Measurements from ENCODE around the gene WWOX.

WWOX gene

GRCh38 chr16:78194948-78195347 is 95.5 kb downstream of the WWOX start:
- Histone ChIP-seq H3K9ac (ENCODE audit: low read length in 2 of 2) (no peak overlapping the region), H3K27me3 (ENCODE audit: control insufficient read depth in 1 of 2, insufficient read depth in 2 of 2, low read length in 2 of 2) (no peaks in the 10 kb centered on the region), H3K9me3 (ENCODE audit: control insufficient read depth in 2 of 2, low read length in 2 of 2) (peaks cover 0 to 3% of the 10 kb centered on the region in 2 donors), H3K4me3 (ENCODE audit: low read length in 2 of 2) (no peak overlapping the region), H3K4me1 (ENCODE audit: control insufficient read depth, insufficient read depth, low read length) (no peaks in the 10 kb centered on the region), H3K36me3 (ENCODE audit: control insufficient read depth in 2 of 2, insufficient read depth in 2 of 2, low read length in 2 of 2) (no peaks in the 10 kb centered on the region), H3K27ac (ENCODE audit: low read length) (no peak overlapping the region)

GRCh38 chr16:78195797-78196196 is 96.3 kb downstream of the WWOX start:
- no peaks in the 10 kb centered on the region for H3K9me3 ChIP-seq (ENCODE audit: control insufficient read depth in 2 of 2, low read length in 2 of 2)
- H3K36me3 ChIP-seq (ENCODE audit: control insufficient read depth in 2 of 2, insufficient read depth in 2 of 2, low read length in 2 of 2), result no peaks in the 10 kb centered on the region
- no peaks in the 10 kb centered on the region for H3K4me1 ChIP-seq (ENCODE audit: control insufficient read depth, insufficient read depth, low read length)
- H3K27me3 ChIP-seq (ENCODE audit: control insufficient read depth in 1 of 2, insufficient read depth in 2 of 2, low read length in 2 of 2), result no peaks in the 10 kb centered on the region
- H3K27ac ChIP-seq (ENCODE audit: low read length), result no peak overlapping the region
- H3K4me3 ChIP-seq (ENCODE audit: low read length in 2 of 2), result no peak overlapping the region
- no peak overlapping the region for H3K9ac ChIP-seq (ENCODE audit: low read length in 2 of 2)

DNA sequence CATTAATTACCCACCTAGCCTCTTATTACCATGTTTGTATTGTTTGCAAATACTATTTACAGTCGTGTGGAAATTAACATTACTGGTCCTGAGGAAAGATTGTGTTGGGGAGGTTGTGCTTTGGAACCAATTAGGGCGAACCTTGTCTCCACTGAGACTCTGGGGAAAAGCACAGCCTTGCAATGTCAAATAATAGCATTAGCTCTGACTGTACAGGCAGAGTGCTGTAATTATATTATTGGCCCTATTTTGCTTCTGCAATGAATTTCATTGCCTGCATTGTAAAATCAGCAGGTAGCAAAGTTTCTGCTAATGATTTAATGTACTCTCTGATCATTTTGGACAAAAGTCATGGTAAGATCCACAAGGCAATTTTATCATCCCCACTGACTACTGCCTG is 97.0 kb downstream of the WWOX start:
- H3K36me3 ChIP-seq (ENCODE audit: control insufficient read depth in 2 of 2, insufficient read depth in 2 of 2, low read length in 2 of 2), result no peaks in the 10 kb centered on the region
- H3K27ac ChIP-seq (ENCODE audit: low read length), result no peak overlapping the region
- H3K9ac ChIP-seq (ENCODE audit: low read length in 2 of 2), result no peak overlapping the region
- H3K4me3 ChIP-seq (ENCODE audit: low read length in 2 of 2), result no peak overlapping the region
- H3K9me3 ChIP-seq (ENCODE audit: control insufficient read depth in 2 of 2, low read length in 2 of 2), result no peaks in the 10 kb centered on the region
- H3K4me1 ChIP-seq (ENCODE audit: control insufficient read depth, insufficient read depth, low read length), result no peaks in the 10 kb centered on the region
- H3K27me3 ChIP-seq (ENCODE audit: control insufficient read depth in 1 of 2, insufficient read depth in 2 of 2, low read length in 2 of 2), result no peaks in the 10 kb centered on the region

GRCh38 chr16:78198288-78198687 is 98.8 kb downstream of the WWOX start:
- H3K9me3 ChIP-seq (ENCODE audit: control insufficient read depth in 2 of 2, low read length in 2 of 2), result no peaks in the 10 kb centered on the region
- H3K27ac ChIP-seq (ENCODE audit: low read length), result no peak overlapping the region
- no peaks in the 10 kb centered on the region for H3K36me3 ChIP-seq (ENCODE audit: control insufficient read depth in 2 of 2, insufficient read depth in 2 of 2, low read length in 2 of 2)
- no peak overlapping the region for H3K4me3 ChIP-seq (ENCODE audit: low read length in 2 of 2)
- H3K27me3 ChIP-seq (ENCODE audit: control insufficient read depth in 1 of 2, insufficient read depth in 2 of 2, low read length in 2 of 2), result no peaks in the 10 kb centered on the region
- no peak overlapping the region for H3K9ac ChIP-seq (ENCODE audit: low read length in 2 of 2)
- no peaks in the 10 kb centered on the region for H3K4me1 ChIP-seq (ENCODE audit: control insufficient read depth, insufficient read depth, low read length)

DNA sequence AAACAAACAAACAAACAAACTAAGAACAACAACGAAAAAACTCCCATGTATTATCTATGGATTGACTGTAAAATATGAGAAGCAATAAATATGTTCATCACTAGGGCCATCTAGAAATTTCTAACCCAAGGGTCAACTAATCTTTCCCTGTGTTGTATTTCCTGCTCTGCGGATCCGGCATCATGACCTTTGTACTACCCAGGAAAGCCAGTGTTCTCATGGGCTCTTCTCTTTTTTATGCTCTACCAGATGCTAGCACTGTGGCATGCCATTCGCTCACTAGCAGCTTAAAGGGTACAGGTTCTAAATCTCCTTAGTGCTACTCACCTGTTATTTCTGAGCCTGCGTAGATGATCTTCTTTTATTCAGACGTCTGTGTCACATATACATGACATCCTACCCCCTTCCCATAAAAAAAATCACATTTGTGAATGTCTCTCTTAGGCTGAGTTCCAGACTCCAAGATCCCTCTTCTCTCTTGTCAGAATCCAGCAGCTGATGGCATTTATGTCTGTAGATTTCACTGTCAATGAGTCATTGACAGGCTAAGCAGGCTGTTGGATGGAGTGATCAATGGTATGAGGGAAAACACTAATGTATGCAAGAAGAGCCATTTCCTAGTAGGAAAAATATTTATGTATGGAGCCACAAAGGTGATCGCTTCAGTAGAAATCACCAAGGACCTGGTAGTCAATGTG is 100.0 kb downstream of the WWOX start:
- H3K27ac ChIP-seq (ENCODE audit: low read length), result no peak overlapping the region
- H3K4me1 ChIP-seq (ENCODE audit: control insufficient read depth, insufficient read depth, low read length), result no peaks in the 10 kb centered on the region
- no peak overlapping the region for H3K4me3 ChIP-seq (ENCODE audit: low read length in 2 of 2)

GRCh38 chr16:78200023-78200389 is 100.6 kb downstream of the WWOX start:
- no peaks in the 10 kb centered on the region for H3K9me3 ChIP-seq (ENCODE audit: control insufficient read depth in 2 of 2, low read length in 2 of 2)
- no peaks in the 10 kb centered on the region for H3K4me1 ChIP-seq (ENCODE audit: control insufficient read depth, insufficient read depth, low read length)
- H3K4me3 ChIP-seq (ENCODE audit: low read length in 2 of 2), result no peak overlapping the region
- no peaks in the 10 kb centered on the region for H3K36me3 ChIP-seq (ENCODE audit: control insufficient read depth in 2 of 2, insufficient read depth in 2 of 2, low read length in 2 of 2)
- no peak overlapping the region for H3K27ac ChIP-seq (ENCODE audit: low read length)
- H3K9ac ChIP-seq (ENCODE audit: low read length in 2 of 2), result no peak overlapping the region
- no peaks in the 10 kb centered on the region for H3K27me3 ChIP-seq (ENCODE audit: control insufficient read depth in 1 of 2, insufficient read depth in 2 of 2, low read length in 2 of 2)

More for the DNA sequence above, 100.0 kb downstream of the WWOX start:
- Histone ChIP-seq H3K9me3 (ENCODE audit: control insufficient read depth in 2 of 2, low read length in 2 of 2) (no peaks in the 10 kb centered on the region), H3K9ac (ENCODE audit: low read length in 2 of 2) (no peak overlapping the region), H3K36me3 (ENCODE audit: control insufficient read depth in 2 of 2, insufficient read depth in 2 of 2, low read length in 2 of 2) (no peaks in the 10 kb centered on the region), H3K27me3 (ENCODE audit: control insufficient read depth in 1 of 2, insufficient read depth in 2 of 2, low read length in 2 of 2) (no peaks in the 10 kb centered on the region)

DNA sequence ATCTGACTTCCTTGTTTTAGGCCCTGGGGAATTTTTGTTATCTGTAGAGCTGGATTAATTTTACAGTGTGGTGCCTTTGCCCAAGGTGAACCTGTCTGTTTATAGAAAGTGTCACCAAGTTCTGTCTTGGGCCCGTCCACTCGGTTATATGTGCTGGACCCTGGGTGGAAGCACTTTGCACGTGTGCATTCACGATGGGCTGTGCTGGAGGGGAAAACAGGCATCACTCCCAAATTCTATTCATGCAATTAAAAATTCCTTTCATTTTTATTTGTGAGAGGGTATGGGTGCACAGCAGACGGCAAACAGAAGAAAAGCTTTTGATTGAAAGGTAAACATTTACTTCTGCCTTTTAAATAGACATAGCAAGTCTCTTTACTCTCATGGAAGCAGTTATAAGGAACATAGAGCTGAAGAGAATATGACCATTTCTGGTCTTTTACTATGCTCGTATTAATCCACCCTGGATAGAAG is 101.2 kb downstream of the WWOX start:
- H3K9me3 ChIP-seq (ENCODE audit: control insufficient read depth in 2 of 2, low read length in 2 of 2), result no peaks in the 10 kb centered on the region
- H3K9ac ChIP-seq (ENCODE audit: low read length in 2 of 2), result no peak overlapping the region
- H3K27me3 ChIP-seq (ENCODE audit: control insufficient read depth in 1 of 2, insufficient read depth in 2 of 2, low read length in 2 of 2), result no peaks in the 10 kb centered on the region
- no peak overlapping the region for H3K27ac ChIP-seq (ENCODE audit: low read length)
- no peaks in the 10 kb centered on the region for H3K36me3 ChIP-seq (ENCODE audit: control insufficient read depth in 2 of 2, insufficient read depth in 2 of 2, low read length in 2 of 2)
- no peaks in the 10 kb centered on the region for H3K4me1 ChIP-seq (ENCODE audit: control insufficient read depth, insufficient read depth, low read length)
- no peak overlapping the region for H3K4me3 ChIP-seq (ENCODE audit: low read length in 2 of 2)

GRCh38 chr16:78205506-78205905 is 106.1 kb downstream of the WWOX start:
- Histone ChIP-seq H3K27me3 (ENCODE audit: control insufficient read depth in 1 of 2, insufficient read depth in 2 of 2, low read length in 2 of 2) (no peaks in the 10 kb centered on the region), H3K4me3 (ENCODE audit: low read length in 2 of 2) (no peak overlapping the region), H3K36me3 (ENCODE audit: control insufficient read depth in 2 of 2, insufficient read depth in 2 of 2, low read length in 2 of 2) (no peaks in the 10 kb centered on the region), H3K9ac (ENCODE audit: low read length in 2 of 2) (no peak overlapping the region), H3K4me1 (ENCODE audit: control insufficient read depth, insufficient read depth, low read length) (no peaks in the 10 kb centered on the region), H3K9me3 (ENCODE audit: control insufficient read depth in 2 of 2, low read length in 2 of 2) (no peaks in the 10 kb centered on the region), H3K27ac (ENCODE audit: low read length) (no peak overlapping the region)

DNA sequence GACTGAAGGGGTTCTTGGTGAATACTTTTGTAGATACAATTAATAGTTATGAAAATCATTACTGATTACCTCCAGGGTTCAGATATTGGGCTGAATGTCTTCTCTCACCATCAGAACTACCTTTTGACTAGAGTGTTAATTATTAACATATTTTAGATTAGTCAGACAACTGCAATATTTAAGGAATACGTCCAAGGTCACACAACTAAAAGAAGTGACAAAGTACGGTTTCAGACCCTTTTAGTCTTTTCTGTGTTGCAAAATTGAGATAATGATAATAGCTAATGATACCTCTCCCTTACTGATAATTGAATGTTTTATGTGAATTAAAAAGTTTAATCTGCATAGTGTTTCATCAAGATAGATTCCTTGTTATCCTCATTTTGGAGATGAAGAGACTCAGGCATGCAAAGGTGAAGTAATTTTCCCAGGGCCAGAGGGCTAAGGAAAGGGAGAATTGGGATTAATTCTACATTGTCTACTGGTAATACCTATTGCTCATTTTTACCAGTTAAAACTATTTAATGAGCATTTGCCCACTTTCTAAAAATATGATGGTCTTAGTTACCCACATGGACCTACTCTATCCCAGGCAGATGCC is 107.3 kb downstream of the WWOX start:
- Histone ChIP-seq H3K4me1 (ENCODE audit: control insufficient read depth, insufficient read depth, low read length) (no peaks in the 10 kb centered on the region), H3K27me3 (ENCODE audit: control insufficient read depth in 1 of 2, insufficient read depth in 2 of 2, low read length in 2 of 2) (no peaks in the 10 kb centered on the region), H3K9ac (ENCODE audit: low read length in 2 of 2) (no peak overlapping the region), H3K27ac (ENCODE audit: low read length) (no peak overlapping the region), H3K4me3 (ENCODE audit: low read length in 2 of 2) (no peak overlapping the region), H3K9me3 (ENCODE audit: control insufficient read depth in 2 of 2, low read length in 2 of 2) (no peaks in the 10 kb centered on the region), H3K36me3 (ENCODE audit: control insufficient read depth in 2 of 2, insufficient read depth in 2 of 2, low read length in 2 of 2) (no peaks in the 10 kb centered on the region)

DNA sequence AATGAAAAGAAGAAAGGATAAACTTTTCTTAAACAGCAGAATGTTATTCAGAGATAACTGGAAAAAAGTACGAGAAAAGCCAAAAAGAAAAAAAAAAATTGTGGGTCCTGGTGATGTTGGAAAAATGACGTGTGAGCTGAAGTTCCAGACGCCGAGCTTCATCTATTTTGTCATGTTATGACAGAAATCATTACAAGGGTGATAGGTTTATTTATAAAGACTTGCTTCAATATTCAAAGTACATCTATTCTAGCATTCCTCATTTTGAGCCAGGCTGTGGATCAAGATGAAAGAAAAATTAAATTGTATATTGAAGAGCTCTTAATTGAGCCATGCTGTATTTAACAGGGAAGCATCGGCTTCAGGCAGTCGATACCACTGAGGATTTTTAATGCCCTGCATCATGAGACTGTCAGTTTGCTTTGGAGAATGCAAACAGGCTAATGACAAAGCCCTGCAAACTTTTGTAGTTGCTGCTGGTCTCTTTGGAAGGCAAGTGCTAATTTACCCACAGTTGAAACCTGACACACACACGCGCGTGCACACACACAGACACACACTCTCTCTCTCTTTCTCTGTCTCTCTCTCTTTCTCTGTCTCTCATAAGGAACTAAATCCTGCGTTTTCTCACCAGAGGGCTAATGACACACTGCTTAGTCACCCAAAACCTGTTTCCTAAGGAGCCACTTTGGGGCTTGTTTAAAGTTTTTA is 110.7 kb downstream of the WWOX start:
- Histone ChIP-seq H3K36me3 (ENCODE audit: control insufficient read depth in 2 of 2, insufficient read depth in 2 of 2, low read length in 2 of 2) (no peaks in the 10 kb centered on the region), H3K27ac (ENCODE audit: low read length) (no peak overlapping the region), H3K4me3 (ENCODE audit: low read length in 2 of 2) (no peak overlapping the region), H3K4me1 (ENCODE audit: control insufficient read depth, insufficient read depth, low read length) (no peaks in the 10 kb centered on the region), H3K27me3 (ENCODE audit: control insufficient read depth in 1 of 2, insufficient read depth in 2 of 2, low read length in 2 of 2) (no peaks in the 10 kb centered on the region), H3K9me3 (ENCODE audit: control insufficient read depth in 2 of 2, low read length in 2 of 2) (no peaks in the 10 kb centered on the region), H3K9ac (ENCODE audit: low read length in 2 of 2) (no peak overlapping the region)
